CD14-positive monocyte (primary cell): ENCODE results near the gene NR4A1. TPM values are rescaled to one million over a fixed set of nuclear protein-coding genes. Genes with fewer than 3 reads are reported as not detected.

Source experiments
- DNase-seq, 3 donors: peaks; one replicate each; pipeline ENCODE4 v3.0.0-alpha.2; 2011 to 2022
- H2AFZ ChIP-seq: 2 replicates; pipeline ENCODE4 v1.6.0; 2012; ENCODE audit warnings: mild to moderate bottlenecking, low read depth, low read length, inconsistent platforms; ENCODE audit not compliant: insufficient read depth, poor library complexity, severe bottlenecking
- H3K27ac ChIP-seq, 2 donors: 1 replicate in 1 of 2; 2 replicates in 1 of 2; pipeline ENCODE4 v1.5.1; 2012 to 2013; ENCODE audit warnings: low read length in 2 of 2, control low read depth in 1 of 2, inconsistent platforms in 1 of 2, low read depth in 1 of 2, mild to moderate bottlenecking in 1 of 2
- H3K27me3 ChIP-seq, 2 donors: one replicate each; pipeline versions ENCODE4 v1.6.0 to v1.6.1; 2011 to 2013; ENCODE audit warnings: low read length in 2 of 2; ENCODE audit not compliant: control insufficient read depth in 2 of 2, insufficient read depth in 2 of 2
- H3K36me3 ChIP-seq, 2 donors: replicated peaks in 1 of 2; 1 replicate in 1 of 2; 2 replicates in 1 of 2; pipeline versions ENCODE4 v1.5.1 to v1.6.1; 2012 to 2013; ENCODE audit warnings: low read length in 2 of 2, control low read depth in 1 of 2, inconsistent platforms in 1 of 2, mild to moderate bottlenecking in 1 of 2; ENCODE audit not compliant: insufficient read depth in 2 of 2, control insufficient read depth in 1 of 2
- H3K4me1 ChIP-seq, 2 donors: 1 replicate in 1 of 2; 2 replicates in 1 of 2; pipeline versions ENCODE4 v1.5.1 to v1.6.1; 2012 to 2013; ENCODE audit warnings: low read length in 2 of 2, control low read depth in 1 of 2, inconsistent platforms in 1 of 2, mild to moderate bottlenecking in 1 of 2, moderate library complexity in 1 of 2; ENCODE audit not compliant: insufficient read depth in 2 of 2, control insufficient read depth in 1 of 2
- H3K4me2 ChIP-seq: replicated peaks from 2 replicates; pipeline ENCODE3; 2012; ENCODE audit warnings: low read length, moderate library complexity, mild to moderate bottlenecking; ENCODE audit not compliant: poor library complexity, severe bottlenecking; ENCODE audit errors: extremely low read depth
- H3K4me3 ChIP-seq, 3 experiments: fragments of 200-600 bp in 1 of 3; sonication (generic) in 1 of 3; replicated peaks in 1 of 3; 1 replicate in 2 of 3; 2 replicates in 1 of 3; pipeline ENCODE4 v1.5.1; 2011 to 2013; ENCODE audit warnings: low read length in 3 of 3, mild to moderate bottlenecking in 3 of 3, control low read depth in 2 of 3, low read depth in 2 of 3, inconsistent platforms in 1 of 3, moderate library complexity in 1 of 3
- H3K79me2 ChIP-seq: 2 replicates; pipeline ENCODE4 v1.6.0; 2012; ENCODE audit warnings: mild to moderate bottlenecking, control low read depth, inconsistent platforms, low read length, moderate library complexity; ENCODE audit not compliant: insufficient read depth
- H3K9ac ChIP-seq: 2 replicates; pipeline ENCODE4 v1.6.0; 2017; ENCODE audit warnings: low read length, mild to moderate bottlenecking; ENCODE audit not compliant: insufficient read depth, poor library complexity, severe bottlenecking
- H3K9me3 ChIP-seq, 2 donors: replicated peaks in 1 of 2; 1 replicate in 1 of 2; 2 replicates in 1 of 2; pipeline versions ENCODE4 v1.5.1 to v1.6.1; 2012 to 2013; ENCODE audit warnings: low read length in 2 of 2, control low read depth in 1 of 2; ENCODE audit not compliant: control insufficient read depth in 1 of 2, insufficient read depth in 1 of 2
- H4K20me1 ChIP-seq: 2 replicates; pipeline ENCODE4 v1.6.0; 2012; ENCODE audit warnings: mild to moderate bottlenecking, low read length, control low read depth, moderate library complexity; ENCODE audit not compliant: insufficient read depth
- H3K27ac Mint-ChIP-seq, 7 donors: one replicate each; pipeline ENCODE4 v1.8.0; 2020; ENCODE audit warnings: mild to moderate bottlenecking in 7 of 7, mixed read lengths in 7 of 7, moderate library complexity in 6 of 7, inconsistent platforms in 2 of 7
- H3K27me3 Mint-ChIP-seq, 3 donors: one replicate each; pipeline ENCODE4 v1.8.0; 2021 to 2022; ENCODE audit warnings: low read depth in 3 of 3, mild to moderate bottlenecking in 3 of 3, mixed read lengths in 3 of 3, moderate library complexity in 3 of 3, inconsistent platforms in 1 of 3
- H3K36me3 Mint-ChIP-seq, 2 donors: one replicate each; pipeline ENCODE4 v1.8.0; 2020; ENCODE audit warnings: mixed read lengths in 2 of 2, inconsistent platforms in 1 of 2, mild to moderate bottlenecking in 1 of 2
- H3K4me1 Mint-ChIP-seq: one replicate; pipeline ENCODE4 v1.8.0; 2020; ENCODE audit warnings: mild to moderate bottlenecking, mixed read lengths
- H3K4me3 Mint-ChIP-seq, 2 donors: one replicate each; pipeline ENCODE4 v1.8.0; 2020; ENCODE audit warnings: mild to moderate bottlenecking in 2 of 2, mixed read lengths in 2 of 2, moderate library complexity in 1 of 2
- H3K9me3 Mint-ChIP-seq, 7 donors: one replicate each; pipeline ENCODE4 v1.8.0; 2020 to 2022; ENCODE audit warnings: mixed read lengths in 7 of 7, mild to moderate bottlenecking in 6 of 7, moderate library complexity in 6 of 7, inconsistent platforms in 2 of 7
- CTCF ChIP-seq: fragments of 200-600 bp; IDR thresholded peaks from one replicate; pipeline ENCODE4 v1.8.0; 2022; ENCODE audit warnings: antibody characterized with exemption, mild to moderate bottlenecking
- WGBS: methylation state at CpG from one replicate; pipeline ENCODE4 v1.1.5; 2013; ENCODE audit warnings: missing lambda C conversion rate; ENCODE audit not compliant: insufficient coverage; 5-methylcytosine and 5-hydroxymethylcytosine counted together
- intact Hi-C, 2 donors: fragments of 100-400 bp; cut with micrococcal nuclease; formaldehyde crosslinking; loops; one replicate each; pipeline versions ENCODE4 v1.15.0 to v1.15.1; 2023
- polyA plus RNA-seq, 3 donors: library from polyadenylated mRNA; depleted of rRNA in 1 of 3; unstranded in 2 of 3; stranded (reverse) in 1 of 3; fragments of 300-500 nt in 2 of 3; fragments of >200 nt in 1 of 3; fragmentation: Illumina TruSeq in 2 of 3; gene quantifications; 1 replicate in 2 of 3; 2 replicates in 1 of 3; pipeline ENCODE4 v1.2.3, GENCODE V29; 2012 to 2021

NR4A1 gene
- polyA plus RNA-seq, 3 donors: 10.1 to 1,297 (median 41.4) TPM

GRCh38 chr12:52033446-52034140 lies 17.6 kb upstream of the NR4A1 start:
- H3K4me1 ChIP-seq: peaks cover 35 to 46% of the 10 kb centered on the region in 2 donors
- peak overlapping the region; percentile 47 to 84 for H3K27ac ChIP-seq
- intact Hi-C loops: loop anchor here in 1 of 2 donors (2.0 kb wide), 1 partner anchor 17 kb away; the partner anchor contains the start of gene NR4A1
- peak overlapping the region; percentile 64 for H3K9ac ChIP-seq
- H3K4me3 ChIP-seq: peak overlapping the region; percentile 15 to 66 (median 31)
- H2AFZ ChIP-seq: no peak overlapping the region
- Mint-ChIP-seq H3K4me1 (peaks cover 43% of the 10 kb centered on the region), H3K4me3 (peak overlapping the region; percentile 70 to 80), H3K9me3 (peaks cover 0 to 5% (median 0%) of the 10 kb centered on the region in 7 donors), H3K27ac (peak overlapping the region; percentile 87 to 96 (median 95)), H3K36me3 (peaks cover 7 to 13% of the 10 kb centered on the region in 2 donors), H3K27me3 (peaks cover 26 to 42% (median 27%) of the 10 kb centered on the region in 3 donors)
- DNase-seq: peak in 2 of 3 donors; percentile 22 to 42
- peaks cover 8 to 28% of the 10 kb centered on the region in 2 donors for H3K27me3 ChIP-seq
- H3K9me3 ChIP-seq: no peaks in the 10 kb centered on the region
- WGBS: 40% methylated on average over 7 of the region's 13 CpGs
- peak overlapping the region; percentile 69 for H3K4me2 ChIP-seq
- H3K79me2 ChIP-seq: no peaks in the 10 kb centered on the region
- no peak for TF ChIP-seq CTCF
- H3K36me3 ChIP-seq: no peaks in the 10 kb centered on the region
- H4K20me1 ChIP-seq: no peaks in the 10 kb centered on the region

GRCh38 chr12:52035190-52035589 lies 16.1 kb upstream of the NR4A1 start:
- WGBS: no CpG with 5 or more reads among the region's 4 CpGs
- Histone ChIP-seq H3K4me3 (no peak overlapping the region), H3K4me2 (no peak overlapping the region), H4K20me1 (no peaks in the 10 kb centered on the region), H2AFZ (no peak overlapping the region), H3K27ac (no peak overlapping the region), H3K36me3 (no peaks in the 10 kb centered on the region), H3K9me3 (no peaks in the 10 kb centered on the region), H3K27me3 (peaks cover 8 to 28% of the 10 kb centered on the region in 2 donors), H3K4me1 (peaks cover 37 to 52% of the 10 kb centered on the region in 2 donors), H3K9ac (no peak overlapping the region), H3K79me2 (no peaks in the 10 kb centered on the region)
- Mint-ChIP-seq H3K27me3 (peaks cover 32 to 45% (median 34%) of the 10 kb centered on the region in 3 donors), H3K36me3 (peaks cover 8 to 13% of the 10 kb centered on the region in 2 donors), H3K27ac (peak overlapping the region in 5 of 7 donors; percentile 35 to 95 (median 86)), H3K9me3 (peaks cover 0 to 3% (median 0%) of the 10 kb centered on the region in 7 donors), H3K4me1 (peaks cover 56% of the 10 kb centered on the region), H3K4me3 (peak overlapping the region in 1 of 2 donors; percentile 71)
- intact Hi-C loops: no loop called here
- TF ChIP-seq CTCF: no peak
- no peak for DNase-seq
